GM18873 (cell line): ENCODE measurements around the gene PRM3.

Experiments used
- ATAC-seq: cut with Tn5 transposase; IDR thresholded peaks from one replicate; pipeline ENCODE4 v1.9.1; 2021; ENCODE audit warnings: mild to moderate bottlenecking, moderate library complexity, moderate number of reproducible peaks; ENCODE audit not compliant: unreplicated experiment, low FRiP score

PRM3 gene, protein sequence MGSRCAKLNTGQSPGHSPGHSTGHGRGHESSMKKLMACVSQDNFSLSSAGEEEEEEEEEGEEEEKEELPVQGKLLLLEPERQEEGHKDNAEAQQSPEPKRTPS

GRCh38 chr16:11272921-11273720, at the start of gene PRM3:
PRM3 (minus strand) TSS chr16:11273629; CDS start chr16:11273595, 34 bp downstream.
- ATAC-seq, result no peak

DNA sequence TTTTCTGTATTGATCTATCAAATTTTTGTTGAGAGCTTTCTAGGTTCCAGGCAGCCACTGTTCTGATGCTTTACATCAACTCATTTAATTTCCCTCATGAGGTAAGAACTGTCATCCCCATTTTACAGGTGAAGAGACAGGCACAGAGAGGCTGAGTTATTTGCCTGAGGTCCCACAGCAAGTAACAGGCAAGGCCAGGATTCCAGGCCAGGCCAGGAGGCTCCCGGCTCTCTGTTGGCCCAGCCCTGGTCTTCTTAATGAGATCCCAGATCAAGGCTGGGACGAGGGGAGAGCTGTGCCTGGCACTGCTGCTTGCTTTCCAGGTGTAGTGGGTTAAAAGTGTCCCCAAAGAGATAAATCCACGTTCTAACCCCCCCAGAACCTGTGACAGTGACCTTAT, 49.4 kb upstream of the PRM3 start:
- ATAC-seq, result no peak

GRCh38 chr16:11321662-11322061, 48.2 kb upstream of the PRM3 start:
- ATAC-seq, result no peak

DNA sequence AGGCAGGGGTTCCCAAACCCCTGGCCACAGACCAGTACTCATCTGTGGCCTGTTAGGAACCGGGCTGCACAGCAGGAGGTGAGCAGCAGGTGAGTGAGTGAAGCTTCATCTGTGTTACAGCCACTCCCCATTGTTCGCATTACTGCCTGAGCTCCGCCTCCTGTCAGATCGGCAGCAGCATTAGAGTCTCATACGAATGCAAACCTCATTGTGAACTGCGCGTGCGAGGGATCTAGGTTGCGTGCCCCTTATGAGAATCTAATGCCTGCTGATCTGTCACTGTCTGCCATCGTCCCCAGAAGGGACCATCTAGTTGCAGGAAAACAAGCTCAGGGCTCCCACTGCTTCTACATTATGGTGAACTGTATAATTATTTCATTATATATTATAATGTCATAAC, 46.7 kb upstream of the PRM3 start:
- no peak for ATAC-seq

DNA sequence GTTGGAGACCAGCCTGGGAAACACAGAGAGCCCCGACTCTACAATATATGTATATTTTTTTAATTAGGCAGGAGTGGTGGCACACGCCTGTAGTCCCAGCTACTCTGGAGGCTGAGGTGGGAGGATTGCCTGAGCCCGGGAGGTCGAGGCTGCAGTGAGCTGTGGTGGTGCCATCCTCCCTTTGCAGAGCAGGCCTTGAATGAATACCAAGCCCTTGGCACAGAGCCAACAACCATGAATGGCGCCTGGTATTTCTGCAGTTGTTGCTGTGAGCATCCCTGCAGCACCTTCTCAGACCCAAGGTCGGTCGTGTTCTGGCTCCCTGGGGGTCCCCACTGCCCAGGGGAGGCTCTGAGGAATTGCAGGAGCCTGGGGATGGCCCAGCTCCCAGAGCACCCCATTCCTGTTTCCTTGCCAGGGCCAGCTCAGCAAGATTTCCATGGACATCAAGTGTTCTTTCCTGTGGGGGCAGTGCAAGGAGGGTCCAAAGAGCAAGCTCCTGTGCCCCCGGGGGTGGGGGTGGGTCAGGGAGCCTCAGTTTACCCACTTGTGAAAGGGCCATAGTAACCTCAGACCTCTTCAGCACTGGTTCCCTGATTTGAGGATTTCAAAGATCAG, 46.2 kb upstream of the PRM3 start:
- ATAC-seq, result no peak

DNA sequence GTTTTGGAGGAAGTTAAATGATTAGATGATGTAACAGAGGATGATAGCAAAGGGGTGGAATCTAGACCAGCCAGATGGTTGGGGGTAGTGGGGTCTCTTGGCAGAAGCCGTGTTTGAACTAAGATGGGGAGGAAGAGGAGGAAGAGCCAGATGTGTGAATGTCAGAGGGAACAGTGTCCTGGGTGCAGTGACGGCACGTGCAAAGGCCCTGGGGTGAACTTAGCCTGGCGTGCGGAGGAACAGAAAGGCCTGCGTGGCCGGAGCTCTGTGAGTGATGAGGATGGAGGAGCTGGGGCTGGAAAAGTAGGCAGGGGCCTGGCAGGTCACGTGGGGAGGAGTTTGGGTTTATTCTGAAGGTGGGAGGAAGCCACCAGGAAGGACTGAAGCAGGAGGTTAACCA, 45.4 kb upstream of the PRM3 start:
- no peak for ATAC-seq

- no peak for ATAC-seq
Measured at GRCh38 chr16:11316331-11317015, 43.0 kb upstream of the PRM3 start.

- no peak for ATAC-seq
Measured at GRCh38 chr16:11315510-11315909, 42.1 kb upstream of the PRM3 start.

- ATAC-seq, result no peak
Measured at GRCh38 chr16:11314309-11314894, 41.0 kb upstream of the PRM3 start.

GRCh38 chr16:11313493-11314308, 40.3 kb upstream of the PRM3 start:
- no peak for ATAC-seq

DNA sequence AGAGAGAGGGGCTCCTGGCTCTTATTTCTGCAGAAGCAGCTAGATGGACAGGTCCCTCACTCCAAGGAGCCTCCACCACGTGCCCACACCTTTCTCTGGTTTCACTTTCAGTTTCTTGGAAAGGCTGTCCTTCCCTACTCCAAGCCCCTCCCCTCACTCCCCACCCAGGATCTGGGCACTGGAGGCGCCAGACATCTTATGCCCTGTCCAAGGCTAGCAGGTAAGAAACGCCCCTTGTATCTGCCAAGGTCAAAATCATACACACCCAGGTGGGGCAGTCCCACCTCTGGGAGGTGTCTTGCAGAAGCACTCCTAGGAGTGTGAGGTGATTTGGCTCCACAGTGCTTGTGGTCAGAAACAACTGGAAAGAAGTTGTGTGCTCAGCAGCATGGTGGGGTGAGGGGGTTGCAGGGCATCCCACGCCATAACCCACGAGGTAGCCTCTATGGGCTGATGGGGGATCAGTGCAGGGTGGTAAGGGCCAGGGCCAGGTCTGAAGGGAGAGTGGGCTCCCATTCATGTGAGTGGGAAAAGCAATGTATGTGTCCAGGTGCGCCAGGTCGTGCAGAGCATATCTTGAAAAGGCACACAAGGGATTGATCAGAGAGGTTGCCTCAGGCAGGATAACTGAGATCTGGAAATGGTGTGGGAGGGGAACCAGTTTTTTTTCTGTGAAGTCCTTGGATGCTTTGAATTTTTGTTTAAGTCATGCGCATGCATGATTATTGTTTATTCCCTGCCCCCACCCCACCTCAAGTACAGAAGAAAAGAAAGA, 39.5 kb upstream of the PRM3 start:
- ATAC-seq, result no peak

GRCh38 chr16:11310997-11311561, 37.6 kb upstream of the PRM3 start:
- peak; percentile 35 for ATAC-seq

GRCh38 chr16:11310634-11310977, 37.2 kb upstream of the PRM3 start:
- no peak for ATAC-seq

GRCh38 chr16:11309895-11310633, 36.6 kb upstream of the PRM3 start:
- ATAC-seq, result peak; percentile 63

DNA sequence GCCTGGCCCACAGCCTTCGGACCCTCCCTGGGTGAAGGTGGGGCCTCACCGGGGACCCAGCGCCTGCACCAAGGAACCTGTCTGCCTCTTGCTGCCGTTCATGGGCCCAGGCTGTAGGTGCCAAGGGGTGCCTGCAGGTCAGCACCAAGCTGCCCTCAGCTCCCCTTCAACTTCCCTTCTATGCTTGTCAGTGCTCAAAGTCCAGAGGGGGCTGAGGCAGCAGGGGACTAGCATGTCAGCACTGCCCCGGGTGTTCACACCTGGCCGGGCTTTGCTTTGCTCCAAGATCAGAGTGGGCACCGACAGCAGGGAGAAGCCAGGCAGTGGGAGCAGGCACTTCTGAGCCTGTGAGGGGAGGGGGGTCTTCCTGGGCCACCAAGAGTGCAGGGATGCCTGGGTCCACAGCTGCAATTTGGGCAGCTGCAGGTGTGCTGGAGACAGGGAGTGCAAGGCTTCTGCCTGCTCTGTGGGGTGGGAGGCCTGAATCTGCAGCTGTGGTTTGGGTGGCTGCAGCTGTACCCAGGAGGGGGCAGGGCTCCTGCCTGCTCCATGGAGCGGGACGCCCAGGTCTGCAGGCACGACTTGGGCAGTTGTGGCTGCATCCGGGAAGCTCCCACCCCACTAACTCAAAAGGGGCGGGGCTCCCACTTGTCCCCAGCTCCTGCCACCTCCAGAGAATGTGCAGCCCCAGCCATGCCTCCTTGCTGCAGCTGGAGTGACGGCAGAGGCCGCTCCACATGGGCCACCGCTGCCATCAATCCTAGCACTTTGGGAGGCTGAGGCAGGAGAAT, 35.3 kb upstream of the PRM3 start:
- ATAC-seq, result no peak

DNA sequence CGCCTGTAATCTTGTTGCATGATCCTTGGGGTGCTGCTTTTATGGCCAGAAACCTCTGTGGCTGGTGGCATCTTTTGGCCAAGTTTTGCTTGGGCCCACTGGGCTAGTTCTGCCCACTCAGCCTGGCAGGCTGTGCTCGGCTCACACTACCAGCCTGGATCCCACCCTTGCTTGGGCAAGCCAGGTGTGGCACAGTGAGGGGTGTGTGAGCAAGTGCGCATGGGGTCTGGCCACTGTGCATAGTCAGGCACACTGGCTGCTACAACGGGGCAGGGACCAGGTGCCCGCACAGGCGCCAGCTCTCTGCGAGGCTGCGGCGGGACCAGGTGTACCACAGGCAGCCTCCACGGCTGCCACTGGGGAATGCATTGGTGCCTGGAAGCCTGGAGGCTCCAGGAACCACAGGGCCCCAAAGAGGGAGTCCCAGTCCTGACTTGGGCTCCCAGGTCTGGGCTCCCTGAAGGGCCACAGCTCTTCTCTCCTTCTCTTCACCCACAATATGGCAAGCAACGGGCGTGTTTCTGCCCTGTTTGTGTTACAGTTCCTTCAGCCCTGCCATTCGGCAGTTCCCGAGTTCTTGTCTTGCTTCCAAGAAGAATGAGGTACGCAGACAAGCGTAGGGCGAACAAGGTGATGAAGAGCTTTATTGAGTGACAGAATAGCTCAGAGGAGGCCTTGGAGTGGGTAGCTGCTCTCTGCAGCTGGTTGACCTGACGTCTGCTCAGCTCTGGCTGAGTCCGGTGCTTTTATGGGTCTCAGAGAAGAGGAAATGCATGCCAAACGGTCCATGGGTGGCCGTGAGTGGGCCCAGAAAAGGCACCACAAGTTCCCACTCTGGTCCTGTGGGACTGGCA, 34.4 kb upstream of the PRM3 start:
- no peak for ATAC-seq
